Colonic mucosa (tissue), 4 donors: ENCODE results near the gene DARS1. TPM values are rescaled to one million over a fixed set of nuclear protein-coding genes. Genes with fewer than 3 reads are reported as not detected.
"Not testable (repeated sequence)": the region's sequence is repeated elsewhere in the genome, so short reads cannot be mapped to it uniquely, and the experiment has no call there.

ENCODE experiments used
- DNase-seq: peaks from one replicate; pipeline ENCODE4 v3.0.0-alpha.2; 2020
- H3K27ac ChIP-seq: fragments of 200-600 bp; one replicate; pipeline ENCODE4 v1.8.0; 2021
- H3K27me3 ChIP-seq: fragments of 200-600 bp; one replicate; pipeline ENCODE4 v1.8.0; 2021
- H3K36me3 ChIP-seq: fragments of 200-600 bp; one replicate; pipeline ENCODE4 v1.8.0; 2021
- H3K4me1 ChIP-seq: fragments of 200-600 bp; one replicate; pipeline ENCODE4 v1.8.0; 2021; ENCODE audit warnings: mild to moderate bottlenecking
- H3K4me3 ChIP-seq: fragments of 200-600 bp; one replicate; pipeline ENCODE4 v1.8.0; 2021
- H3K9ac ChIP-seq, 2 donors: one replicate each; pipeline ENCODE4 v1.7.0; 2013; ENCODE audit warnings: control low read depth in 2 of 2, low read depth in 2 of 2, low read length in 2 of 2
- H3K9me3 ChIP-seq: fragments of 200-600 bp; one replicate; pipeline ENCODE4 v1.8.0; 2021
- intact Hi-C: fragments of 100-400 bp; cut with DNase I; formaldehyde crosslinking; loops from one replicate; pipeline ENCODE4 v1.14.1; 2022
- total RNA-seq, 2 donors: library from RNA; stranded (reverse); fragmentation: NEBNext Ultra II Directional in 1 of 2; extraction: Animal tissue kit (Norgen Biotek cat#: 25700) in 1 of 2; gene quantifications; one replicate each; pipeline ENCODE4 v1.2.1, GENCODE V29; 2021
- TF ChIP-seq, protein P1 (sequence below): fragments of 200-600 bp; IDR thresholded peaks from one replicate; pipeline ENCODE4 v1.8.0; 2022; ENCODE audit warnings: antibody characterized with exemption, mild to moderate bottlenecking
- donor health status: healthy.
- donor health status: DM: no; HTN: no; CAD: no.
- donor health status: DM: no; HTN: no; CAD: no.

Gene DARS1
- total RNA-seq, 2 donors from 2014 or later = 52.4 to 80.7 TPM

DNA sequence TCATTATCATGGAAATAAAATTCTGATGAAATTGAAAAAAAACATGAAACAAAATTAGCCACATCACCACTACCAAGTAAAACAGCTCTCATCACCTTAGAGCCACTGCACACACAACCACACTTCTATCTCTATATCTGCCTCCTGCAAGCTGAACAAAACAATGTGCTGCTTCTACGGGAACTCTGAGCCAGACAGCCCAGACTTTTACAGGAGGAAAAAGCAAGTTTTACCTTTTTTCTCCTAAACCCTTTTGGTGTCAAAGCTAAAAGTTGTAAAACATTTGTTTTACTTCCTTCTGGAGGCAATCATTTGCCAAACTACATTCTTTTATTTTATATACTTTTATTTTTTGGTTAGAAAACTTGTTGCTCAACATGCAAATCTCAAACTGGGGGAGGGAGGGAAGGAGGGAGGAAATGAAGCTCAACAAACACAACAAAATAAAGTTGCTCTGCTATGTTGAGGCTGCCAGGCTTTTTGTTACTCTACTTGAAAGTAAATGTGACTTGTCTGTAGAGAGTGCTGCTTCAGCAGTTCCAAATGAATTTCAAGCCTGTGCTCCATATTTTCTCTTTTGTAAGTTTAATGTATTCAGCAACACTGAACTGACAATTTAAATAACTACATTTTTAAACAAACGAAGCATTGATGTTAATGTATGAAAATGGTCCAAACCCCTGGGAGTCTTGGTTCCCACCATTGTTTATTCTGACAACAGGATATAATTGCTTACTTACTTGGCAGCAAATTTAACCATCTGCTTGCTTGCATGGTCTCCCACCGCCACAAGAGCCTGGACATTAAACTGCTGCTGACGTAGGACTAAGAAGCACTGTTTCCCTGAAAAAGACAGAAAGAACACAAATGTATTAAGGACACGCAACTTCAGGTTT lies 24.5 kb downstream of the DARS1 start:
- intact Hi-C loops = no loop called here
- Histone ChIP-seq H3K4me3 (no peak overlapping the region), H3K9ac (peak overlapping the region in 1 of 2 donors; percentile 46), H3K36me3 (no peaks in the 10 kb centered on the region), H3K27ac (peak overlapping the region; percentile 0), H3K9me3 (no peaks in the 10 kb centered on the region), H3K4me1 (peaks cover 5% of the 10 kb centered on the region), H3K27me3 (no peaks in the 10 kb centered on the region)
- TF ChIP-seq, protein P1, sequence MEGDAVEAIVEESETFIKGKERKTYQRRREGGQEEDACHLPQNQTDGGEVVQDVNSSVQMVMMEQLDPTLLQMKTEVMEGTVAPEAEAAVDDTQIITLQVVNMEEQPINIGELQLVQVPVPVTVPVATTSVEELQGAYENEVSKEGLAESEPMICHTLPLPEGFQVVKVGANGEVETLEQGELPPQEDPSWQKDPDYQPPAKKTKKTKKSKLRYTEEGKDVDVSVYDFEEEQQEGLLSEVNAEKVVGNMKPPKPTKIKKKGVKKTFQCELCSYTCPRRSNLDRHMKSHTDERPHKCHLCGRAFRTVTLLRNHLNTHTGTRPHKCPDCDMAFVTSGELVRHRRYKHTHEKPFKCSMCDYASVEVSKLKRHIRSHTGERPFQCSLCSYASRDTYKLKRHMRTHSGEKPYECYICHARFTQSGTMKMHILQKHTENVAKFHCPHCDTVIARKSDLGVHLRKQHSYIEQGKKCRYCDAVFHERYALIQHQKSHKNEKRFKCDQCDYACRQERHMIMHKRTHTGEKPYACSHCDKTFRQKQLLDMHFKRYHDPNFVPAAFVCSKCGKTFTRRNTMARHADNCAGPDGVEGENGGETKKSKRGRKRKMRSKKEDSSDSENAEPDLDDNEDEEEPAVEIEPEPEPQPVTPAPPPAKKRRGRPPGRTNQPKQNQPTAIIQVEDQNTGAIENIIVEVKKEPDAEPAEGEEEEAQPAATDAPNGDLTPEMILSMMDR = no peak
- no peak for DNase-seq

DNA sequence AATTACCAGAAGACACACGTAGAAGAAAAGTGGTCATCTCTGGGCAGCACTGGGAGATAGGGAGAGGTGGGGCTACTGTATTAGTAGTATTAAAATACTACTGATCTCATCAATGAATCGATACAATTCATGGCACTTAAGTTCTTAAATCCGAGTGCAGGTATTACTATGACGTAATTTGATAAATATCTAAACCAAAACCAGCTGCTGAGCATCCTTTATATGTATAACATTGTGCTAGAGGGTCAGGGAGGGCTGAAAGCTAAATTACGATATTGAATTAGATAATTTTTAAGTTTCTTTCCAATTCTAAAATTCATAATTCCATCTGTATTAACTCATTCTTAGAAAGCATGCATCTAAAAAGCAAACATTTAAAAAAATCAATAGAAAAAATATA lies 25.3 kb downstream of the DARS1 start:
- no peaks in the 10 kb centered on the region for H3K36me3 ChIP-seq
- TF ChIP-seq, protein P1 = no peak

GRCh38 chr2:135958927-135959326 lies 26.5 kb downstream of the DARS1 start:
- H3K27ac ChIP-seq, H3K4me3 ChIP-seq, H3K9ac ChIP-seq, intact Hi-C loops, H3K4me1 ChIP-seq, DNase-seq, H3K36me3 ChIP-seq, H3K9me3 ChIP-seq, H3K27me3 ChIP-seq: not testable (repeated sequence)

More for the DNA sequence above, 25.3 kb downstream of the DARS1 start:
- Histone ChIP-seq H3K9ac (no peak overlapping the region), H3K27ac (no peak overlapping the region), H3K9me3 (no peaks in the 10 kb centered on the region), H3K27me3 (no peaks in the 10 kb centered on the region), H3K4me3 (no peak overlapping the region), H3K4me1 (peaks cover 5% of the 10 kb centered on the region)
- intact Hi-C loops = no loop called here
- no peak for DNase-seq

DNA sequence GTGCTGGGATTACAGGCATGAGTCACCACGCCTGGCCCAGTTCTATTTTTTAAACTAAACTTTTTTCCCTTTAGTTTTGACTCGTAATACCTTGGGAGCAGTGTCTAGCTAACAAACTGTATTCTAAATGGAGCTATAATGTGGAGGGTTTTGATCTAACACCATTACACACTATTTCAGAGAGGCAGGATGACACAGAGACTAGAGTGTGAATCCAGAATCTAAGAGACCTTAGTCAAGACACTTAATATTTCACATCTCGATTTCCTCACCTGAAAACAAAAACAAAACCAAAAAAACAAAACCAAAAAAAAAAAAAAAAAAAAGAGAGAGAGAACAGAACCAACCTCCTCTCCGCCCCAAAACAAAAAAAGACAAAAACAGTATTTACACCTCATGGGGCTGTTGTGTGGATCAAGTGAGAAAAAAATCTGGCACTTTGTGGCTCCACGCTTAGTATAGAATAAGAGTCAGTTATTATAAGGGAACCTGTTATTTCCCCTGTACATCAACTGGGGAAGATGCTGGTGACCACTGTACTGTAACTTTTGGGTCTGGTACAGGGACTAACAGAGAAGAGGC lies 31.3 kb downstream of the DARS1 start:
- Histone ChIP-seq H3K4me3 (no peak overlapping the region), H3K27me3 (no peaks in the 10 kb centered on the region), H3K9ac (no peak overlapping the region), H3K9me3 (no peaks in the 10 kb centered on the region), H3K4me1 (no peaks in the 10 kb centered on the region), H3K27ac (no peak overlapping the region), H3K36me3 (no peaks in the 10 kb centered on the region)
- TF ChIP-seq, protein P1 = no peak
- intact Hi-C loops = no loop called here
- no peak for DNase-seq

DNA sequence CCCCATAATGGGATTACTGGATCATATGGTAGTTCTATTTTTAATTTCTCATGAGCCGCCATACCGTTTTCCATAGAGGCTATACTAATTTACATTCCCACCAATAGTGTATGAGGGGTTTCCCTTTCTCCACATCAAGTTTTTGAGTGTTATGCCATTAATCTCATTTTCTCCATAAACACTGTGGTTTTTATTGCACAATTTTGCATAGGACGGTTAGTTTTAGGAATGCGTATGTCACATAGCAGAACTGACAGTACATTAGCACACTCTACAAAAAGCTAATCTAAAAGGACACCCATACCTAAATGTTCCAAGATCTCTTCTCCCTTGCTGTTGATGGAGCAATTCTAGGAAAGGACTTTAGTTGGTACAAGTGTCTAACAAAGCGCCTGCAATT lies 32.5 kb downstream of the DARS1 start:
- no peak overlapping the region for H3K27ac ChIP-seq
- no peak overlapping the region for H3K4me3 ChIP-seq
- H3K9me3 ChIP-seq = no peaks in the 10 kb centered on the region
- H3K4me1 ChIP-seq = no peaks in the 10 kb centered on the region
- no peak overlapping the region for H3K9ac ChIP-seq
- no peaks in the 10 kb centered on the region for H3K27me3 ChIP-seq
- no peaks in the 10 kb centered on the region for H3K36me3 ChIP-seq
- TF ChIP-seq, protein P1 = no peak
- DNase-seq = no peak
- intact Hi-C loops = no loop called here

- H3K9ac ChIP-seq = no peak overlapping the region
- no peaks in the 10 kb centered on the region for H3K27me3 ChIP-seq
- H3K4me3 ChIP-seq = no peak overlapping the region
- intact Hi-C loops = no loop called here
- no peaks in the 10 kb centered on the region for H3K4me1 ChIP-seq
- no peaks in the 10 kb centered on the region for H3K9me3 ChIP-seq
- TF ChIP-seq, protein P1 = no peak
- no peak for DNase-seq
- H3K36me3 ChIP-seq = no peaks in the 10 kb centered on the region
- H3K27ac ChIP-seq = no peak overlapping the region
Observed at GRCh38 chr2:135951041-135951583, 34.3 kb downstream of the DARS1 start.
